ENCODE data around the gene BORCS6. TPM values are rescaled to one million over a fixed set of nuclear protein-coding genes. Genes with fewer than 3 reads are reported as not detected.

BORCS6 gene
- total and polyA plus RNA-seq, 9 of the 15 experiments (the other 6 are each of a cell fraction or from before 2014, with no cell fraction given): 0.01 to 7.4 (median 2.3) TPM

DNA sequence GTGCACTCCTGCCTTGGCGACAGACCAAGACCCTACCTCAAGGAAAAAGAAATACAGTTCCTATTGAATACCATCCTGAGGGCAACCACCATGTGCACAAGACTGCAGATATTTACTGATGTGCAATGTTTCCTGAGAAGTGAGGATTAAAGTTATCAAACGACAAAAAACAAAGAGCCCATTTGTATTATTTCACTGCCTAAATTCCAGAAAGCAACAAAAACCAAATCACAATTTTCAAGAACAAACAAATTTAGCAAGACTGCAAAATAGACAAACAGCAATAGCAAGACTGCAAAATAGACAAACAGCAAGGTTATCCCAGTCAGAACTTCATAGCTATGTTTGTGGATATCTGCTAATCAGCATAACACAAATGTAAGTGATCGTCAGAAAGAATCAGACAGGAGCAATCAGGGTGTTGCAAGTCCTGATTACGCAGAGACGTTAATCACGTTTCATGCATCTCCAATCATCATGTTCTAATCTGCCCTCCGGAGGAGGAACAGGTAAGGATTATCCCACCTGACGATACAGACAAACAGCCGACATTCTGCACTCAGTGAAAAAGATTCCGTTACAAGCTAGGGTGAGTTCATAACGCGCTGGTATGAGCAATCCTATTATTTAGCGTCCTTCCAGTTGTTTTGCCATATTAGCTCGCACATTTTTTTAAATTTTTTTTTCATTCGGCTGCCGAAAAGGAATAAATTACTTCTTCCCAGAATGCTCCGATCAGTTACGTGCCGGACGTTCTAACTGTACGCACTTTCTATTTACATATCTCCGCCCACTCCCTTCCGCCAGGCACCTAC lies 16.7 kb downstream of the BORCS6 start (continued):
- TF ChIP-seq, protein P1, sequence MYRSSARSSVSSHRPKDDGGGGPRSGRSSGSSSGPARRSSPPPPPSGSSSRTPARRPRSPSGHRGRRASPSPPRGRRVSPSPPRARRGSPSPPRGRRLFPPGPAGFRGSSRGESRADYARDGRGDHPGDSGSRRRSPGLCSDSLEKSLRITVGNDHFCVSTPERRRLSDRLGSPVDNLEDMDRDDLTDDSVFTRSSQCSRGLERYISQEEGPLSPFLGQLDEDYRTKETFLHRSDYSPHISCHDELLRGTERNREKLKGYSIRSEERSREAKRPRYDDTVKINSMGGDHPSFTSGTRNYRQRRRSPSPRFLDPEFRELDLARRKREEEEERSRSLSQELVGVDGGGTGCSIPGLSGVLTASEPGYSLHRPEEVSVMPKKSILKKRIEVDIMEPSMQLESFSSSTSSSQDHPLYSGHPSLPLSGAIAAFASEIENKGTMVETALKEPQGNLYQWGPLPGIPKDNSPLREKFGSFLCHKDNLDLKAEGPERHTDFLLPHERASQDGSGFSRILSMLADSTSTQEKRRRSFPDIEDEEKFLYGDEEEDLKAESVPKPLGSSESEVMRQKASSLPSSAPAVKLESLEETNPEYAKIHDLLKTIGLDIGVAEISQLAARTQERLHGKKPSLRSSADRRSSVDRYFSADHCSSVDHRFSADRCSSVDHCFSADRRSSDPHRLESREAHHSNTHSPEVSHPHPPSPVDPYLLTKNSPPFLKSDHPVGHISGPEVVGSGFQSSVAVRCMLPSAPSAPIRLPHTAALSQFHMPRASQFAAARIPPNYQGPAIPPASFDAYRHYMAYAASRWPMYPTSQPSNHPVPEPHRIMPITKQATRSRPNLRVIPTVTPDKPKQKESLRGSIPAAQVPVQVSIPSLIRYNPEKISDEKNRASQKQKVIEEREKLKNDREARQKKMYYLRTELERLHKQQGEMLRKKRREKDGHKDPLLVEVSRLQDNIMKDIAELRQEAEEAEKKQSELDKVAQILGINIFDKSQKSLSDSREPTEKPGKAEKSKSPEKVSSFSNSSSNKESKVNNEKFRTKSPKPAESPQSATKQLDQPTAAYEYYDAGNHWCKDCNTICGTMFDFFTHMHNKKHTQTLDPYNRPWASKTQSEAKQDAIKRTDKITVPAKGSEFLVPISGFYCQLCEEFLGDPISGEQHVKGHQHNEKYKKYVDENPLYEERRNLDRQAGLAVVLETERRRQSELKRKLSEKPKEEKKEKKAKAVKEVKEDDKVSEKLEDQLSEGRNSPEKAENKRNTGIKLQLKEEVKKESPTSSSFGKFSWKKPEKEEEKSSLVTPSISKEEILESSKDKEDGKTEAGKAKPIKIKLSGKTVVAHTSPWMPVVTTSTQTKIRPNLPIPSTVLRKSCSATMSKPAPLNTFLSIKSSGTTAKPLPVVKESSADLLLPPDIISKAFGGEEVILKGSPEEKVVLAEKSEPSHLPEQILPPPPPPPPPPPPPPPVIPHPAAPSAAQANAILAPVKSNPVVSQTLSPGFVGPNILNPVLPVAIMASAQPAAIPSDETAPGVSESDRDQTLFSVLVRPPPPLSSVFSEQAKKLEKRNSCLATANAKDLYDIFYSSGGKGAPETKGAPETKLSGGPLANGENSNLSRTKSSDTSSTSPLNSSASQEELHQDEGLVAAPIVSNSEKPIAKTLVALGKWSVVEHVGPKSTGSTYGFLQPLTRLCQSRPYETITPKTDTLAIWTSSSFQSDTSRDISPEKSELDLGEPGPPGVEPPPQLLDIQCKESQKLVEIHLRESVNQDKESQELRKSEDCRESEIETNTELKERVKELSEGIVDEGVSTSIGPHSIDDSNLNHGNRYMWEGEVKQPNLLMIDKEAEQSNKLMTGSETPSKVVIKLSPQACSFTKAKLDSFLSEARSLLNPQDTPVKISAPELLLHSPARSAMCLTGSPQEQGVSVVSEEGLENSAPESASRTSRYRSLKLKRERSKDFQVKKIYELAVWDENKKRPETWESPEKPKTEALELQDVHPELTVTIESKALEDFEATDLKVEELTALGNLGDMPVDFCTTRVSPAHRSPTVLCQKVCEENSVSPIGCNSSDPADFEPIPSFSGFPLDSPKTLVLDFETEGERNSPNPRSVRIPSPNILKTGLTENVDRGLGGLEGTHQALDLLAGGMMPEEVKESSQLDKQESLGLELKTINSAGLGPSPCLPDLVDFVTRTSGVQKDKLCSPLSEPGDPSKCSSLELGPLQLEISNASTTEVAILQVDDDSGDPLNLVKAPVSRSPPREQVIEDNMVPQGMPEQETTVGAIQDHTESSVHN (IDR thresholded peaks at IDR 0.05; ENCODE audit: borderline replicate concordance in 1 of 2, low read depth in 1 of 2): peak in 1 of 2 experiments; percentile 98; a peak in 2 of 4 replicates
- peak; percentile 73 for TF ChIP-seq ZNF23 (CRISPR knock-in tag; IDR thresholded peaks at IDR 0.05)
- no peak for TF ChIP-seq TSC22D4 (tag; IDR thresholded peaks at IDR 0.05)
- peak; percentile 32 for TF ChIP-seq PHF20 (IDR thresholded peaks at IDR 0.05; ENCODE audit: partially characterized antibody)
- TF ChIP-seq, protein P2, sequence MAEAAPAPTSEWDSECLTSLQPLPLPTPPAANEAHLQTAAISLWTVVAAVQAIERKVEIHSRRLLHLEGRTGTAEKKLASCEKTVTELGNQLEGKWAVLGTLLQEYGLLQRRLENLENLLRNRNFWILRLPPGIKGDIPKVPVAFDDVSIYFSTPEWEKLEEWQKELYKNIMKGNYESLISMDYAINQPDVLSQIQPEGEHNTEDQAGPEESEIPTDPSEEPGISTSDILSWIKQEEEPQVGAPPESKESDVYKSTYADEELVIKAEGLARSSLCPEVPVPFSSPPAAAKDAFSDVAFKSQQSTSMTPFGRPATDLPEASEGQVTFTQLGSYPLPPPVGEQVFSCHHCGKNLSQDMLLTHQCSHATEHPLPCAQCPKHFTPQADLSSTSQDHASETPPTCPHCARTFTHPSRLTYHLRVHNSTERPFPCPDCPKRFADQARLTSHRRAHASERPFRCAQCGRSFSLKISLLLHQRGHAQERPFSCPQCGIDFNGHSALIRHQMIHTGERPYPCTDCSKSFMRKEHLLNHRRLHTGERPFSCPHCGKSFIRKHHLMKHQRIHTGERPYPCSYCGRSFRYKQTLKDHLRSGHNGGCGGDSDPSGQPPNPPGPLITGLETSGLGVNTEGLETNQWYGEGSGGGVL (CRISPR knock-in tag; IDR thresholded peaks at IDR 0.05): no peak
- TF ChIP-seq, protein P3, sequence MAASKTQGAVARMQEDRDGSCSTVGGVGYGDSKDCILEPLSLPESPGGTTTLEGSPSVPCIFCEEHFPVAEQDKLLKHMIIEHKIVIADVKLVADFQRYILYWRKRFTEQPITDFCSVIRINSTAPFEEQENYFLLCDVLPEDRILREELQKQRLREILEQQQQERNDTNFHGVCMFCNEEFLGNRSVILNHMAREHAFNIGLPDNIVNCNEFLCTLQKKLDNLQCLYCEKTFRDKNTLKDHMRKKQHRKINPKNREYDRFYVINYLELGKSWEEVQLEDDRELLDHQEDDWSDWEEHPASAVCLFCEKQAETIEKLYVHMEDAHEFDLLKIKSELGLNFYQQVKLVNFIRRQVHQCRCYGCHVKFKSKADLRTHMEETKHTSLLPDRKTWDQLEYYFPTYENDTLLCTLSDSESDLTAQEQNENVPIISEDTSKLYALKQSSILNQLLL (CRISPR knock-in tag; IDR thresholded peaks at IDR 0.05; ENCODE audit: borderline replicate concordance): no peak
- TF ChIP-seq DPF2 (IDR thresholded peaks at IDR 0.05): peak; percentile 90
- peak; percentile 74 for TF ChIP-seq STAT5A (IDR thresholded peaks at IDR 0.05; ENCODE audit: borderline replicate concordance, low read length)
- no peak for TF ChIP-seq ZNF507 (tag; conservative IDR thresholded peaks at IDR 0.05)
- peak; percentile 99 for TF ChIP-seq ZC3H8 (IDR thresholded peaks at IDR 0.05)
- TF ChIP-seq KDM5B (IDR thresholded peaks at IDR 0.05; ENCODE audit: insufficient replicate concordance, low read depth, low read length): peak; percentile 100
- peak; percentile 72; the same call in 1 of the 2 replicates for TF ChIP-seq ZNF644 (tag; IDR thresholded peaks at IDR 0.05; ENCODE audit: low read depth)
- TF ChIP-seq ATF1 (CRISPR knock-in tag; IDR thresholded peaks at IDR 0.05): no peak
- TF ChIP-seq ATF1 (tag; IDR thresholded peaks at IDR 0.05): peak; percentile 92
- TF ChIP-seq CREBBP (IDR thresholded peaks at IDR 0.05; ENCODE audit: low read depth, low read length): no peak
- peak; percentile 91 for TF ChIP-seq FOXP1 (CRISPR knock-in tag; IDR thresholded peaks at IDR 0.05)
- TF ChIP-seq PURB (CRISPR knock-in tag; IDR thresholded peaks at IDR 0.05; ENCODE audit: low read depth): no peak
